Astrocyte (in vitro differentiated cells and primary cell): ENCODE results near the gene ALOX12. TPM values are rescaled to one million over a fixed set of nuclear protein-coding genes. Genes with fewer than 3 reads are reported as not detected.
A peak's percentile ranks its signal among the peaks of the same experiment; 100 is the strongest.

Experiments used
- DNase-seq: peaks from one replicate; pipeline ENCODE4 v3.0.0-alpha.2; 2010; ENCODE audit warnings: low read depth
- FAIRE-seq: peaks from 2 replicates; lab custom pipeline; 2011; peaks lifted over from hg19 to GRCh38; lab: Jason Lieb, UNC
- H2AFZ ChIP-seq: 2 replicates; pipeline ENCODE4 v1.6.0; 2012; ENCODE audit warnings: low read depth, low read length, inconsistent platforms
- H3K27ac ChIP-seq: 2 replicates; pipeline ENCODE4 v1.5.1; 2011; ENCODE audit warnings: low read depth, low read length, inconsistent platforms
- H3K27me3 ChIP-seq: 2 replicates; pipeline ENCODE4 v1.6.0; 2011; ENCODE audit warnings: low read length, inconsistent platforms; ENCODE audit not compliant: insufficient read depth
- H3K36me3 ChIP-seq: 2 replicates; pipeline ENCODE4 v1.5.1; 2011; ENCODE audit warnings: low read length, inconsistent platforms; ENCODE audit not compliant: insufficient read depth
- H3K4me1 ChIP-seq: 2 replicates; pipeline ENCODE4 v1.5.1; 2011; ENCODE audit warnings: low read length, inconsistent platforms; ENCODE audit not compliant: insufficient read depth
- H3K4me2 ChIP-seq: 2 replicates; pipeline ENCODE4 v1.6.0; 2012; ENCODE audit warnings: low read length, inconsistent platforms
- H3K4me3 ChIP-seq: 2 replicates; pipeline ENCODE4 v1.5.1; 2011; ENCODE audit warnings: low read depth, mild to moderate bottlenecking, low read length, inconsistent platforms; ENCODE audit not compliant: insufficient read depth
- H3K79me2 ChIP-seq: 2 replicates; pipeline ENCODE4 v1.6.0; 2012; ENCODE audit warnings: mild to moderate bottlenecking, low read length, inconsistent platforms; ENCODE audit not compliant: insufficient read depth
- H3K9ac ChIP-seq: 2 replicates; pipeline ENCODE4 v1.6.0; 2012; ENCODE audit warnings: mild to moderate bottlenecking, low read length, inconsistent platforms
- H3K9me3 ChIP-seq: 2 replicates; pipeline ENCODE4 v1.5.1; 2012; ENCODE audit warnings: low read depth, mild to moderate bottlenecking, low read length, inconsistent platforms; ENCODE audit not compliant: insufficient read depth
- H4K20me1 ChIP-seq: 2 replicates; pipeline ENCODE4 v1.6.0; 2012; ENCODE audit warnings: low read length, inconsistent platforms; ENCODE audit not compliant: insufficient read depth
- H3K27ac Mint-ChIP-seq: one replicate; pipeline ENCODE4 v1.8.0; 2021; ENCODE audit warnings: mild to moderate bottlenecking, mixed read lengths; ENCODE audit not compliant: unreplicated experiment
- H3K27me3 Mint-ChIP-seq: one replicate; pipeline ENCODE4 v1.8.0; 2021; ENCODE audit warnings: low read depth, mixed read lengths; ENCODE audit not compliant: unreplicated experiment
- H3K36me3 Mint-ChIP-seq: one replicate; pipeline ENCODE4 v1.8.0; 2021; ENCODE audit warnings: low read depth, mixed read lengths; ENCODE audit not compliant: unreplicated experiment
- H3K4me1 Mint-ChIP-seq: one replicate; pipeline ENCODE4 v1.8.0; 2021; ENCODE audit warnings: low read depth, mixed read lengths; ENCODE audit not compliant: unreplicated experiment
- H3K4me3 Mint-ChIP-seq: one replicate; pipeline ENCODE4 v1.8.0; 2021; ENCODE audit warnings: mild to moderate bottlenecking, moderate library complexity, mixed read lengths; ENCODE audit not compliant: unreplicated experiment
- H3K9me3 Mint-ChIP-seq: one replicate; pipeline ENCODE4 v1.8.0; 2021; ENCODE audit warnings: mild to moderate bottlenecking, mixed read lengths; ENCODE audit not compliant: unreplicated experiment
- EZH2 ChIP-seq: IDR thresholded peaks from 2 replicates; pipeline ENCODE4 v1.6.1; 2012; ENCODE audit warnings: mild to moderate bottlenecking, low read length, inconsistent platforms; ENCODE audit not compliant: insufficient read depth
- total RNA-seq: library from RNA; stranded (reverse); gene quantifications from 2 replicates; pipeline ENCODE4 v1.2.1, GENCODE V29; 2021
- TF ChIP-seq, protein P1 (sequence below): IDR thresholded peaks from 2 replicates; pipeline ENCODE4 v1.5.1; 2011; ENCODE audit warnings: low read depth, mild to moderate bottlenecking, inconsistent platforms, low read length, moderate library complexity; ENCODE audit not compliant: insufficient read depth

Gene ALOX12
- total RNA-seq, 1 donor from 2014 or later: not detected

- peaks cover 26% of the 10 kb centered on the region for H3K4me1 Mint-ChIP-seq
- Histone ChIP-seq H3K36me3 (no peaks in the 10 kb centered on the region), H4K20me1 (peaks cover 39% of the 10 kb centered on the region), H3K27me3 (no peaks in the 10 kb centered on the region), H3K4me1 (peaks cover 27% of the 10 kb centered on the region), H3K4me3 (peak overlapping the region; percentile 82), H3K9me3 (no peaks in the 10 kb centered on the region), H3K9ac (no peak overlapping the region), H3K4me2 (peak overlapping the region; percentile 89), H3K27ac (no peak overlapping the region), H3K79me2 (peaks cover 66% of the 10 kb centered on the region), H2AFZ (no peak overlapping the region)
- FAIRE-seq (no peak), DNase-seq (no peak)
- no peaks in the 10 kb centered on the region for H3K27me3 Mint-ChIP-seq
- H3K36me3 Mint-ChIP-seq: peaks cover 2% of the 10 kb centered on the region
- no peak for TF ChIP-seq EZH2
- TF ChIP-seq, protein P1, sequence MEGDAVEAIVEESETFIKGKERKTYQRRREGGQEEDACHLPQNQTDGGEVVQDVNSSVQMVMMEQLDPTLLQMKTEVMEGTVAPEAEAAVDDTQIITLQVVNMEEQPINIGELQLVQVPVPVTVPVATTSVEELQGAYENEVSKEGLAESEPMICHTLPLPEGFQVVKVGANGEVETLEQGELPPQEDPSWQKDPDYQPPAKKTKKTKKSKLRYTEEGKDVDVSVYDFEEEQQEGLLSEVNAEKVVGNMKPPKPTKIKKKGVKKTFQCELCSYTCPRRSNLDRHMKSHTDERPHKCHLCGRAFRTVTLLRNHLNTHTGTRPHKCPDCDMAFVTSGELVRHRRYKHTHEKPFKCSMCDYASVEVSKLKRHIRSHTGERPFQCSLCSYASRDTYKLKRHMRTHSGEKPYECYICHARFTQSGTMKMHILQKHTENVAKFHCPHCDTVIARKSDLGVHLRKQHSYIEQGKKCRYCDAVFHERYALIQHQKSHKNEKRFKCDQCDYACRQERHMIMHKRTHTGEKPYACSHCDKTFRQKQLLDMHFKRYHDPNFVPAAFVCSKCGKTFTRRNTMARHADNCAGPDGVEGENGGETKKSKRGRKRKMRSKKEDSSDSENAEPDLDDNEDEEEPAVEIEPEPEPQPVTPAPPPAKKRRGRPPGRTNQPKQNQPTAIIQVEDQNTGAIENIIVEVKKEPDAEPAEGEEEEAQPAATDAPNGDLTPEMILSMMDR: no peak
- peak overlapping the region; percentile 98 for H3K4me3 Mint-ChIP-seq
- no peak overlapping the region for H3K27ac Mint-ChIP-seq
- no peaks in the 10 kb centered on the region for H3K9me3 Mint-ChIP-seq
Measured at GRCh38 chr17:7010523-7010922, 14.7 kb downstream of the ALOX12 start.

DNA sequence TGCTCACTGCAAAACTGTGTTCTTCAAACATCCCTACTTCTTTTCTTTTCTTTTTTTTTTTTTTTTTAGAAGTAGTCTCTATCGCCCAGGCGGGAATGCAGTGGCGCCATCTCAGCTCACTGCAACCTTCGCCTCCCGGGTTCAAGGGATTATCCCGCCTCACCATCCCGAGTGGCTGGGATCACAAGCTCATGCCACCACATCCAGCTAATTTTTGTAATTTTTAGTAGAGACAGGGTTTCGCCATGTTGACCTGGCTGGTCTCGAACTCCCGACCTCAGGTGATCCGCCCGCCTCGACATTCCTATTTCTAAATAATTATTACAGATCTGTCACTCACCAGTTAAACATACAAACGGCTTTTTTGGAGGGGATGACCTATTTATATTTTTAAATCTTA is 15.6 kb downstream of the ALOX12 start:
- H2AFZ ChIP-seq: no peak overlapping the region
- H3K36me3 ChIP-seq: no peaks in the 10 kb centered on the region
- peaks cover 33% of the 10 kb centered on the region for H3K4me1 ChIP-seq
- no peaks in the 10 kb centered on the region for H3K9me3 Mint-ChIP-seq
- H3K27me3 Mint-ChIP-seq: no peaks in the 10 kb centered on the region
- H3K27ac Mint-ChIP-seq: no peak overlapping the region
- DNase-seq (no peak), FAIRE-seq (no peak)
- H3K4me3 Mint-ChIP-seq: peak overlapping the region; percentile 98
- peak overlapping the region; percentile 99 for H3K27ac ChIP-seq
- peaks cover 2% of the 10 kb centered on the region for H3K36me3 Mint-ChIP-seq
- peak overlapping the region; percentile 82 for H3K4me3 ChIP-seq
- no peak for TF ChIP-seq EZH2
- TF ChIP-seq, protein P1: no peak
- peak overlapping the region; percentile 94 for H3K9ac ChIP-seq
- peaks cover 32% of the 10 kb centered on the region for H3K4me1 Mint-ChIP-seq
- peaks cover 62% of the 10 kb centered on the region for H3K79me2 ChIP-seq
- peaks cover 34% of the 10 kb centered on the region for H4K20me1 ChIP-seq
- no peaks in the 10 kb centered on the region for H3K27me3 ChIP-seq
- H3K9me3 ChIP-seq: no peaks in the 10 kb centered on the region
- peak overlapping the region; percentile 89 for H3K4me2 ChIP-seq

GRCh38 chr17:7011942-7012254 is 16.0 kb downstream of the ALOX12 start:
- peaks cover 2% of the 10 kb centered on the region for H3K36me3 Mint-ChIP-seq
- Histone ChIP-seq H3K4me2 (peak overlapping the region; percentile 89), H3K4me1 (peaks cover 33% of the 10 kb centered on the region), H3K27me3 (no peaks in the 10 kb centered on the region), H4K20me1 (peaks cover 29% of the 10 kb centered on the region), H3K27ac (peak overlapping the region; percentile 99), H3K9ac (peak overlapping the region; percentile 94), H3K4me3 (peak overlapping the region; percentile 82), H3K36me3 (no peaks in the 10 kb centered on the region), H3K79me2 (peaks cover 57% of the 10 kb centered on the region), H3K9me3 (no peaks in the 10 kb centered on the region), H2AFZ (peak overlapping the region; percentile 96)
- H3K27me3 Mint-ChIP-seq: no peaks in the 10 kb centered on the region
- peaks cover 32% of the 10 kb centered on the region for H3K4me1 Mint-ChIP-seq
- FAIRE-seq (no peak), DNase-seq (no peak)
- no peak for TF ChIP-seq EZH2
- peak overlapping the region; percentile 100 for H3K27ac Mint-ChIP-seq
- peak overlapping the region; percentile 98 for H3K4me3 Mint-ChIP-seq
- no peaks in the 10 kb centered on the region for H3K9me3 Mint-ChIP-seq
